NCI-H524 treated with DMSO at 0.1 percent for 48 hours (cell line): ENCODE measurements around the gene PEAK3.

Experiments
- DNase-seq: peaks from one replicate; lab custom pipeline; 2025; lab: John Stamatoyannopoulos, UW

Gene PEAK3

GRCh38 chr19:2315818-2316353 lies 33.9 kb upstream of the PEAK3 start:
- no peak for DNase-seq

- no peak for DNase-seq
Measured at GRCh38 chr19:2315121-2315817, 33.3 kb upstream of the PEAK3 start.

- no peak for DNase-seq
Measured at GRCh38 chr19:2312820-2313501, 31.0 kb upstream of the PEAK3 start.

- DNase-seq = no peak
Measured at GRCh38 chr19:2311093-2311492, 29.1 kb upstream of the PEAK3 start.

GRCh38 chr19:2309734-2310362 lies 27.9 kb upstream of the PEAK3 start:
- DNase-seq = no peak

GRCh38 chr19:2308114-2308556 lies 26.2 kb upstream of the PEAK3 start, which contains the start of gene LINGO3:
TSS of gene LINGO3 (minus strand) at chr19:2308154. CDS start at chr19:2291776, 16,378 bp downstream.
- no peak for DNase-seq

- DNase-seq = no peak
Measured at GRCh38 chr19:2307518-2308012, 25.6 kb upstream of the PEAK3 start.

GRCh38 chr19:2306971-2307370 lies 25.0 kb upstream of the PEAK3 start:
- DNase-seq = no peak

- no peak for DNase-seq
Measured at GRCh38 chr19:2306281-2306806, 24.4 kb upstream of the PEAK3 start.

- DNase-seq = no peak
Measured at GRCh38 chr19:2305452-2306280, 23.7 kb upstream of the PEAK3 start.

- DNase-seq = no peak
Measured at GRCh38 chr19:2303211-2303798, 21.3 kb upstream of the PEAK3 start.

- no peak for DNase-seq
Measured at GRCh38 chr19:2302319-2303210, 20.6 kb upstream of the PEAK3 start.

- no peak for DNase-seq
Measured at GRCh38 chr19:2300533-2300932, 18.6 kb upstream of the PEAK3 start.

GRCh38 chr19:2296141-2296540 lies 14.2 kb upstream of the PEAK3 start:
- no peak for DNase-seq

- DNase-seq = peak; percentile 46
Measured at GRCh38 chr19:2294687-2295335, 12.8 kb upstream of the PEAK3 start.

- no peak for DNase-seq
Measured at GRCh38 chr19:2291185-2291751, 9.3 kb upstream of the PEAK3 start.

- no peak for DNase-seq
Measured at GRCh38 chr19:2290441-2291184, 8.6 kb upstream of the PEAK3 start.

- DNase-seq = no peak
Measured at GRCh38 chr19:2289714-2290435, 7.9 kb upstream of the PEAK3 start.
